Measurements from ENCODE around the gene IDH3A. TPM values are rescaled to one million over a fixed set of nuclear protein-coding genes. Genes with fewer than 3 reads are reported as not detected.
A peak's percentile ranks its signal among the peaks of the same experiment; 100 is the strongest.

The IDH3A gene
- total RNA-seq, 1 donor from 2014 or later: 17.7 TPM

GRCh38 chr15:78112551-78112950 lies 36.6 kb upstream of the IDH3A start:
- intact Hi-C loops (cut with DNase I): loop anchor here (5.0 kb wide), 1 partner anchor 310 kb away; no protein-coding TSS in a partner anchor
- Histone ChIP-seq H3K4me1 (no peaks in the 10 kb centered on the region), H3K27me3 (no peaks in the 10 kb centered on the region), H3K27ac (no peak overlapping the region), H3K4me3 (no peak overlapping the region), H3K36me3 (no peaks in the 10 kb centered on the region), H3K9me3 (no peaks in the 10 kb centered on the region)
- DNase-seq (ENCODE audit: low spot score in 2 of 2): no peak
- TF ChIP-seq CTCF (IDR thresholded peaks at IDR 0.05): no peak

- intact Hi-C loops (cut with DNase I): no loop called here
- no peak for DNase-seq (ENCODE audit: low spot score in 2 of 2)
- TF ChIP-seq CTCF (IDR thresholded peaks at IDR 0.05): no peak
- no peak overlapping the region for H3K27ac ChIP-seq
- no peaks in the 10 kb centered on the region for H3K27me3 ChIP-seq
- H3K4me3 ChIP-seq: no peak overlapping the region
- H3K4me1 ChIP-seq: no peaks in the 10 kb centered on the region
- H3K36me3 ChIP-seq: no peaks in the 10 kb centered on the region
- no peaks in the 10 kb centered on the region for H3K9me3 ChIP-seq
Observed at GRCh38 chr15:78120523-78120922, 28.6 kb upstream of the IDH3A start.

- no peak for DNase-seq (ENCODE audit: low spot score in 2 of 2)
- Histone ChIP-seq H3K27ac (no peak overlapping the region), H3K4me1 (no peaks in the 10 kb centered on the region), H3K27me3 (no peaks in the 10 kb centered on the region), H3K4me3 (no peak overlapping the region), H3K9me3 (no peaks in the 10 kb centered on the region), H3K36me3 (no peaks in the 10 kb centered on the region)
- TF ChIP-seq CTCF (IDR thresholded peaks at IDR 0.05): no peak
- intact Hi-C loops (cut with DNase I): no loop called here
Observed at GRCh38 chr15:78125267-78125666, 23.9 kb upstream of the IDH3A start.

GRCh38 chr15:78127882-78128281 lies 21.3 kb upstream of the IDH3A start:
- no peak for DNase-seq (ENCODE audit: low spot score in 2 of 2)
- Histone ChIP-seq H3K36me3 (no peaks in the 10 kb centered on the region), H3K27ac (no peak overlapping the region), H3K9me3 (no peaks in the 10 kb centered on the region), H3K27me3 (no peaks in the 10 kb centered on the region), H3K4me1 (peaks cover 0 to 12% of the 10 kb centered on the region in 2 donors), H3K4me3 (no peak overlapping the region)
- no peak for TF ChIP-seq CTCF (IDR thresholded peaks at IDR 0.05)
- intact Hi-C loops (cut with DNase I): no loop called here

- no peak for TF ChIP-seq CTCF (IDR thresholded peaks at IDR 0.05)
- DNase-seq (ENCODE audit: low spot score in 2 of 2): no peak
- H3K27ac ChIP-seq: peak overlapping the region; percentile 21 to 25
- intact Hi-C loops (cut with DNase I): no loop called here
- H3K4me3 ChIP-seq: no peak overlapping the region
- peaks cover 0 to 12% of the 10 kb centered on the region in 2 donors for H3K4me1 ChIP-seq
- H3K36me3 ChIP-seq: no peaks in the 10 kb centered on the region
- no peaks in the 10 kb centered on the region for H3K27me3 ChIP-seq
- no peaks in the 10 kb centered on the region for H3K9me3 ChIP-seq
Observed at GRCh38 chr15:78129077-78129750, 19.9 kb upstream of the IDH3A start.
